GM19043 (cell line): ENCODE data around the gene SERBP1.
A peak's percentile ranks its signal among the peaks of the same experiment; 100 is the strongest.
"Not testable (repeated sequence)": the region's sequence is repeated elsewhere in the genome, so short reads cannot be mapped to it uniquely, and the experiment has no call there.

Experiments
- ATAC-seq: cut with Tn5 transposase; IDR thresholded peaks from one replicate; pipeline ENCODE4 v1.9.1; 2021; ENCODE audit warnings: low read depth; ENCODE audit not compliant: unreplicated experiment

The SERBP1 gene

DNA sequence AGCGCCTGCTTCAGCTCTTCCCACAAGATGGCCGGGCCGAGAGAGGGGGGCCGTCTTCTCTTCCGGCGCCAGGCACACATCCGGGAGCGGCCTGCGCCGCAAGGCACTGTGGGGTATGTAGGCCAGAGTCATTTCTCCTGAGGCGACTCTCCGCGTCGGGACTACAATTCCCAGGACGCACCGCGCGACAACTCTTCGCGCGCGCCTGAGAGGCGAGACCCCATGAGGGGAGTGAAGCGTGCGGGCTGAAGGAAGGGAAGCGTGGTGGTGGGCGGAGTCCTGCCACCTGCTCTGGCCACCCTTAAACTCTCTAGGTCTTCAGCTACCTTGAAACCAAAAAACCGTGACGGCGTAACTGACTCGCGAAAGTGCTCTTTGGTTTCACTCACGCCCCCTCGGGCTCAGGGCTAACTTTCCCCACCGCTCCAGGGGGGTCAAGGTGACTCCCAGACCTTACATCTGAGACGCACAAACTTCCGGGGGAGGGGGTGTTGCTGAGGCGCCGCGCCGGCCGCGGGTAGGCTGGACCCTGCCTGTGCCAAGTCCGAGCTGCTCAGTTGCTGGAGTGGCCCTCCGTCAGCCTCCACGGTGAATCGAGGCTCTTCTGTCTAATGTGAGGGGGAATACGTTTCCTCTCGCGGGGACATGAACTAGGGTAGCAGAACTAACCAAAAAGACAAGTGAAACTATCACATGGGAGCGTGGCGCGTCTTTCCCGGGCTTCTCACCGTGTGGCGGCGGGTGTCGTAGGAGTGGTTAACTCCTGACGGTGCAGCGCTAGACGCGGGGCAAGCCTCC is at the start of gene SERBP1:
Gene SERBP1 (minus strand): TSS at position 45 of the 798 bp plus-strand sequence. CDS start 102 bp downstream, outside the sequence.
- peak; percentile 81 for ATAC-seq

DNA sequence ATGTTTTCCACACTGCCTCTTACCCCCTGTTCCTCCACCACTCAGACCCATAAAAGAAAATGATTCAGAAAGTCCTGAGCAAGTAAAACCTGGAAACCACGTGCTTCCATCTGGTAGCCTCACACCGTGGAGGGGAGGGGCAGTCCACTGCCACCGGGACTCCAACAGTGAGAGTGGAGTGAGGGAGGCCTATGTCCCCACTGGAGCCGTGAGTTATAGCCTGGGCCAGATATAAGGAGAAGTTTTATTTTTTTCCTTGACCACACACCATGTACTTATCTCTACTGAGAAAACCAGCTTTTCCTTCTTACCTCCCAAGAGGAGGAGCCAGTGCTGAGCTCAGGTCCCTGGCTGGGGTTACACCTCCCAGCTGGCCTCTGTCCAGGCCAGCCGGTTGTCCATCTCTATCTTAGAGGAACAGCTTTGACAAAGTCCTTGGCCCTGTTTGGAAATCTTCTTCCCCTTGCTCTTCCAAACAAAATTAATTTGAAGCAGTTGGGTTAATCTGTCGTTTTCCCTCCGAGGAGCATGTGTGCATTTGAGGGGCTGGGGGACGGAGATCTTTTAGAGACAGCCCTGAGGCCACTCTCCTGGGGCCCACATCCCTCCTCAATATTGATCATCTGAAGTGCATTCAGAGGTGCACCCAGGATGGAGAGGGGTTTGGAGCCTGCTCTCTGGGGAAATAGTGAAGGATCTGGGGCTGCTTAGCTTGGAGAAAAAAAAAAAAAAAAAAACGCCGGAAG is 49.1 kb upstream of the SERBP1 start:
- ATAC-seq: no peak

DNA sequence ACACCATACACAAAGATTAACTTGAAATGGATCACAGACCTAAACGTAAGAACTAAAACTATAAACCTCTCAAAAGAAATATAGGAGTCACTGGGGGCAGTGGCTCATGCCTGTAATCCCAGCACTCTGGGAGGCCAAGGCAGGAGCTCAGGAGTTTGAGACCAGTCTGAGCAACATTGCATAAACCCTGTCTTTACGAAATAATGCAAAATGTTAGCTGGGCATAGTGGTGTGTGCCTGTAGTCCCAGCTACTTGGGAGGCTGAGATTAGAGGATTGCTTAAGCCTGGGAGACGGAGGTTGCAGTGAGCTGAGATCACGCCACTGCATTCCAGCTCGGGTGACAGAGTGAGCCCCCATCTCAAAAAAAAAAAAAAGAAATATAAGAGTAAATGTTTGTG is 46.7 kb upstream of the SERBP1 start:
- ATAC-seq: no peak

DNA sequence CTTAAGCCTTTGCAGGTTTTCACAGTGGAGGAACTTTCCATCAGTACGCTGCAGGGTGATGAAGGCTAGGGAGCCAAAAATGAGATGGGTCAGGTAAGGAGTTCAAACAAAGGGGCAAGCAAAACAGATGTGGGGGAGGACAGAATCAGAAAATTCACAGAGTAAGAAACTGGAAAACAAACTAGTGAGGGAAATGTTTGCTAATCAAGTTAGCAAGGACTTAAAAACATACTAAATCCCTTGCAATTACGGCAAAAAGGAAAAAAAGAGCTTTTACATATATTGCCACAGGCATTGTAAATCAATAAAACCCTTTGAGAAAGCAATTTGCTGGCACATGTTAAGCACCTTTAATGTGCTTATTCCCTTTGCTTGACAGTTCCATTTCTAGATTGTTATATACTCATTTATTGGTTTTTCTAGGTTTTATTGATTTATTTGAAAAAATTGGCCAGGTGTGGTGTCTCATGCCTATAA is 45.8 kb upstream of the SERBP1 start:
- no peak for ATAC-seq

DNA sequence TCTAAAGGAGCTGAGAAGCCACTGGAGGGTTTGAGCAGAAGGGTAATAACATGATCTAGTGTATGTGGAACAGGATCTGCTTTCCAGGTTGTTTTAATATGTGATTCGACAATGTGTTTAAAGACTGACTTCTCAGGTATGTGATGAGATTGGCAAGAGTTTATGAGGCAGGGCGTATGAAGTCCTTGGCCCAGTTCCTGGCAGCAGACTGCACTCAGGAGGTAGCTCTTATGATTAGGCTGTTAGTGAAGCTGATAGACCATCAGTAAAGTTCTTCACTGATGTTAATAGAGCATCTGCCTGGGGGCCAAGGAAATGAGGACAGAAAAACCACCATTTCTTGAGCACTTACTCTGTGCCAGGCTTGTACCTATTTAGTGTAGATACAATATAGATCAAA is 41.9 kb upstream of the SERBP1 start:
- ATAC-seq: no peak

DNA sequence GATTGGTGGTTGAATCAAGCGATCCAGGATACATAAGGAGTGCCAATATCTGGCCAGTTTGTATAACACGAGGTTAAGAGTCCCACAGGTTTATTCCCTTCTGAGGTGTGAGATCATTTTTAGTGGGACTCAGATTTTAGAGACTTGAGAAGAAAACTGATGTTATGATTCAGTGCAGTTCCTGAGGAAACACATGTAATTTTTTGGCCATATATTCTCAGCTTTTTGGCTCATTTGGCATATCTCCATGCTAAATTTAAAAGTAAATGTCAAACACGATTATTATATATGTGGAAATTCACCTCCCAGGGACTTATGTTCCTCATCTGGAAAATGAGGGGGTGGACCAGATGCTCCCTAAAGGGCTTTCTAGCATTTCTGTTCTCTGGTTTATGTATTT is 39.2 kb upstream of the SERBP1 start:
- no peak for ATAC-seq

DNA sequence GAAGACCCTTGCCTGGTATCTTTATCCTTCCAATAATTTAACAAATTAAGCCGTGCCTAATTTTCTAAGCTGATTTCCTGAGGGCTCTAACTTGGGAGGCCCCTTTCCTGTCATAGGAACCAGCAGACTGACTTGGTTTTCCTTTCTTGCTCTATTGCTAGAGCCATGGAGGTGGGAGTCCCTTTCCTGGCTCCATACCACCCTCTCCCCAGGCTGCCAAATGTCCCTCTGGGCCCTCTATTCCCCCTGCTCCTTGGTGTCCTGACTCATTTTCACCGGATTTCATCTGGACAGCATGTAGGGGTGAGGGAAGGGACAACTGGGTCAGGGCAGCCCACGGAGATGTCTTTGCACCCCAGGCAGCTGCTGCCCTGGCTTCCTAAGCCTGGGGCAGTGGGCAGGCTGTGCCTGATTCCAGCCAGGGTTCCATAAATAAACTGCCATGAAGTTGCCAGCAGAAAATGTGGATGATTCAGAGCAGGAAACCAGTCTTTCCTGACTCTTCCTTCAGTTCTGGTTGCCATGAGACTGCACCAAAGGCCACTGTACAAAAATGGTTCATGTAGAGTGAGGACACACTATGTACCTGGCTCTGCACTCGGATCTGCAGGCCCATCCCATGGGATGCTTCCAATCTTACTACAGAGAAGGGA is 38.0 kb upstream of the SERBP1 start:
- ATAC-seq: no peak

DNA sequence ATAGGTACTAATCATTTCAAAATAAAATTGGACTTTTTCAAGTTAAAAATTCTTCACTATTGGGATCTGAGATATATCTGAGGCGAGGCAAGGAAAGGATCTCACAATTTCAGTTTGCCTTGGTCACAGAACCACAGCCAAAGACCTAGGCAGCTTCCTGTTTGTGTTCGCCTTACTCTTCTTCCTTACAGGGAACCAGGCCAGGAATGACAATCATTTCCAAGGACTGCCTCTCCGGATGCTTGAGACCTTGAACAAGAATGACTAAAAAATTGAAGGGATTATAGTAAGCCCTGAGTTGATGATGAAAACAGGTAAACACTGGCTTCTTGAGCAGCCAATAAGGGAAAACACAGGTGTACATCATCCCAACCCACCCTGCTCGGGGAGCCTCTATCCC is 35.2 kb upstream of the SERBP1 start:
- no peak for ATAC-seq

DNA sequence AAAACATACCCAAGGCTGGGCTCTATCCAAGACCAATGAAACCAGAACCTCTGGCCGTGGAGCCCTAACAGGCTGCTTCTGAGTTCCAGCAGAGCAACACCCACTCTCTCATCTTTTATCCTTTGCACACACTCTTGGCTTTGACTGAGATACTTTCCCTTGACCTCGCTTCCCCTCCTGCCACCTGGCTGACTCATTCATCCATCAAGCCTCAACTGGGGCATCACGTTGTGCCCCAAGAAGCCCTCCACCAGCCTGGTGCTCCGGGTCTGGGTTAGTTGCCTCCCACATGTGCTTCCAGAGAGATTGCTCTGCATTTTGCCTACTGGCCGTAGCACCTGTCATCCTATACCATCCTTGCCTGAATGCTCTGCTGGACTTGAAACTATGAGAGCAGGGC is 34.5 kb upstream of the SERBP1 start:
- no peak for ATAC-seq

DNA sequence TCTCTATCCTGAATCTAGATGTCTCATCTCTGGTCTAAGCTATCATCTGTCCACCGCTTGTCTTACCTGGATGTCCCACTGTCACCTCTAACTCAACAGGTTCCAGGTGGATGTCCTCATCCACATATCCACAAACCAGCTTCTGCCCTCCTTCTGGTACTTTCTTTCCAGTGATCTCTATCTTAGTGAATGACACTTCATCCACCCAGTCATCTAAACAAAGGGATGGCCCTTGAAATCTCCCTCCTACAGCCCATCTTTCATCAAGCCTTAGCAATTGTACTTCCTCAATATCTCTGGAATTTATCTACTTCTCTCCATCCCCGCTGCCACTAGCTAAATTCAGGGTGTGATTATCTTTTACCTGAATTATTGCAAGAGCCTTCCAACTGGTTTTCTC is 33.9 kb upstream of the SERBP1 start:
- no peak for ATAC-seq

DNA sequence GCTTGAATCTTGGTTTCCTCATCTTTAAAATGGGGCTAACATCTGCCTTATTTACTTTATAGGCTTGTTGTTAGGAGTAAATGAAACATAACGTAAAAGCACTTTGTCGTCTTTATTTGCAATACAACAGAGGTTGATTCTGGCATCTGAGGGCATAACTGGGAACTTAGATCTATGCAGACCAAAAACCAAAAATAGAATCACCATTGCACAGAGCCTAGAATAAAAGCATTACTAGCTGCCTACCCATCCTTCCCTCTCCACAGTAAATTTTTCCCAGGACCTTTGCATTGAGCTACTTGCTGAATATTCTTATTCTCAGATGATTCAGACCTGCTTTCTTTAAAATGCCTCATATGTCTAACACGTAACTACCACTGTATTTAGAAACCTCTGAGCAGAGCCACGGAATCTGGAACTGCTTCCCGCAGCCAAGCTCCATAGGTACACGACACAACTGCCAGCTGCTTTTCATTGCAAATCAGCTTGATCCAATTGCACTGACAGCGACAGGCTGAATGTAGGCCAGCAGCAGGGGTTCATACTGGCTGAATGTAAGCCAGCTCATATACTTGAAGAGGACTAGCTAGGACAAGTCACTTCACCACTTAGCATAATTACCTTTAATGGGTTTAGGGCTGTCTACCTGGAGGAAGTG is 33.2 kb upstream of the SERBP1 start:
- ATAC-seq: no peak

DNA sequence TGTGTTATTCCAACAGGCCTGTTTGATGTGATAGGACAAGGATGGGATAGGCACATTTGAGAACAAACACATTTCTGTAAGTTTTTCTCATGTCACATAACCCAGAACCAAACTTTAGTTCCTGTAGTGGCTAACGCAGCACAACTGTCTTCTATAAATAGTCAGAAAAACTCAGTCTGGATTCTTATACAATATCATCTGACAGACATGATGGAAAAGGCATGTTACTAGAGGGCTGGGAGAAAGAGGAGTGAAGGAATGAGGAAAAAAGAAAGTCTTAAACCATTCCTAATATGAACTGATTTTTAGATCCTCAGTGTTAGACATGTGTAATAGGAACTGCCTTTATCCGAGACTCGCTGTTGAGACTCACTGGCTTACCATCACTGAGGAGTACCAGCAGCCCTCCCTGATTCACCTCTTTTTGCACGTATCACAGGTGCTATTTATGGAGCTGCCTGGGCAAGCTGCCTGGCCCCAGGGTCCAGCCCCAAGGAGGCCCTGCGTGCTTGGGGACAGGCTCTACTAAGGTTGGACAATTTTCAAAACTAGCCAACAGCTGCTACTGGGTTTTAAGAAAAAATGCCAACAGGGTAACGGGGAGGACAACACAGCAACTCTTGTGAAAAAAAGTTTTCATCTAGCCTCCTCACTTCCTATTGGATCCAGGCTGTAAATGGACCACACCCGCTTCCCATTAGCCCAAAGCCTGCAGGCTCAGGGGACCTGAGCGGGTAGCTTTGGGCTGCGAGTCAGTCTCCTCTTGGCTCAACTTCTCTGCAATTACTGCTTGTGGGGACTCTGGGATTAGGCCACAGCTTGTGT is 30.7 kb upstream of the SERBP1 start:
- ATAC-seq: no peak

DNA sequence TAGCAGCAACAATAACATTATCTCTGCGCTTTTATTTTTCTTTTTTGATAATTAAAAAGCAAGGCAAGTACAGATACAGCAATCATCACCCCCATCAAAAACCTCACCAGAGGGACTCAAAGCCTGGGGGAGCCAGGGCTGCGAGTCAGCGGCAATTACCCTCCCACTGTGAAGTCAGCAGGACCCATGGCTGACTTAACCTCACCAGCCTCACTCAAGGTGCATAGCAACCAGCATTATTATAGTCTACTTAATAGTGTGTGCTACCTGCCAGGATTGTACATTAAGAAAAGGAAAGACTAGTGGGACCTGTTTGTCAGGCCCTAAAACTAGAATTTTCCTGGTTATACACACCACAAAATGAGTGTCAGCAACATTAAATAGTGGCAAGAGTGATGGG is 28.9 kb upstream of the SERBP1 start:
- no peak for ATAC-seq

DNA sequence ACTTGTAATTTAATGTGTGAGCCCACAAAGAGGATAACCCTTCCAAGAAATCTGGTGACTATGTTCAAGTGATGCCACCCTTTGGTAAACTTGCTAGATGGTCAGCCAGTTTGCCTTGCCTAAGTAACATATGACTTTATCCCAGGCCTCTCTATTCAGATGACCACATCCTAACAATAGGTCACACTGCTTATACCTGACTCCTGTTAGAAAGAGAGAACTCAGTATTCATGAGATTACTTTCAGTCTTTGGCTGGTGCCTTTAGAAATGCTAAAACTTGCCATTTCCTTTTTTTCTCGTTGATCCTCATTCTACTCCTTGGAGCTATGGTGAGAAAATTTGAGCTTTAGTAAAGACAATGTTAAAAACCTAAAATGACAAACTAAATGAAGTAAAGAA is 28.5 kb upstream of the SERBP1 start:
- no peak for ATAC-seq

DNA sequence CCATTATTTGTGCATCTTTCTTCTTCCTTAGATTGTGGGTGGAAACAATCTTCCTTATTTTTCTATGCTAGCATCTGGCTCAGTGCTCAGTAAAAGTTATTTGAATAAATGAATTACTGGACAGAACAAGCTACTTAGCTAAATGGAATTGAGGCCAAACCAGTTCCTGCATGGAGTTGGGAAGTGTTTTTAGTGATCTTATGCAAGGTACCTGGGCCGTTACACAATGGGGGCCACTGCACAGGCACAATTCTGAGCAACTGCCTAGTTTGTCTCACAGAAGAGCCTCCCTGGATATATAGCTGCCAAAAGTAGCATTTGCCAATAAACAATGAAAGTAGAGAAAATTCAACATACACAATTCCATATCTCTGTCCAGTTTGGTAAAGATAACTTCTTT is 27.0 kb upstream of the SERBP1 start:
- no peak for ATAC-seq

DNA sequence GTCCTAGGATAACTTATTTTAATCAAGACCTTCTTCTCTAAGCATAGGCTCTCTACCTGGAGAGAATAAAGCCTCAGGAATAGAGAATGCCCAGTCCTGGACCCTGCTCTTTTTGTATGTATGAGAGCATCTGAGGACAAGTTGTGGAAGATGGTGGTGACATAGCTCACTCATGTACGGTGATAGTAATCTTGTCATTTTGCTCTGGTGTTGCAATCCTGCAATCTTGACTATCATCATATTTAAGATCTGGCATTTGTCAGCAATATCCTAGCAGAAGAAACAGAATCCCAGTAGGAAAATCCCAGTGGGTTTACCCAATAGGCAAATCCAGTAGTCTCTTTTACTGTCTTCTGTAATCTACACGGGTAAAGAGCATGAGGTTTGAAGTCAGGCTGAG is 21.6 kb upstream of the SERBP1 start:
- no peak for ATAC-seq

DNA sequence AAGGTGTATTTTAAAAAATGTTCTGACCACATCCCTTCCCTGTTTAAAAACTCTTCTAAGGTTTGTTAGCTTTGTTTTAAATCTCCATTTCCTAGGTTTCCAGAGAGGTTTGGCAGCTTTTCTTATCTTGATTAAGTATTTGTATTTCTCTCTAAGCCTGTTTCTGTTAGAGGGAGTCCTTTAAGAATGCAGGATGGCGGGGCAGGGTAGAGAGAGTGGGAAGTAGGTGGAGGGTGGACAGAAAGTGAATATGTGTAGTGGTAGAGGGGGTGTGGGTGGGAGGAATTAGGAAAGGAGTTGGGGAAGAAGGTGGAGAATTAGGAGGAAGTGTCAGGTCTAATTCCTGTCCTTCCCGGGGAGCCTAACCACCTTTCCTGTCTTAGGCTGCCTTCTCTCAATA is 21.2 kb upstream of the SERBP1 start:
- ATAC-seq: no peak

DNA sequence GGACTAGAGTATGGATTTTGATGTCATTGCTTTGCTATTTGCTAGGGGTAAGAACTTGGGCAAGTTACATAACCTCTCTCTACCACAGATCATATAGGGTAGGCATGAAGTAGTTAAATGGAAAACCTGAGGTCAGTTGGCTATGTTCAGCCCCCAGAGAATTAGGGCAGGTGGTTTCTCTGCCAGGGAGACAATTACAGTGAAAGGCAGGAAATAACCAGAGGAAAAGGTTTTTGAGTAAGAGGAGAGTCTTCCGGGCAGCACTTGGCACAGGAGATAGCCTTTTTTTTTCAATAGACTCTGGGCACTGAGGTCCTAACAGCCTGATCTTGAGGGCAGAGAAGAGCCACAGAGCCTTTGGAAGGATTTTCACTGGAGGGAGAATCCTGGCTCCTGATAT is 16.7 kb upstream of the SERBP1 start:
- ATAC-seq: no peak

DNA sequence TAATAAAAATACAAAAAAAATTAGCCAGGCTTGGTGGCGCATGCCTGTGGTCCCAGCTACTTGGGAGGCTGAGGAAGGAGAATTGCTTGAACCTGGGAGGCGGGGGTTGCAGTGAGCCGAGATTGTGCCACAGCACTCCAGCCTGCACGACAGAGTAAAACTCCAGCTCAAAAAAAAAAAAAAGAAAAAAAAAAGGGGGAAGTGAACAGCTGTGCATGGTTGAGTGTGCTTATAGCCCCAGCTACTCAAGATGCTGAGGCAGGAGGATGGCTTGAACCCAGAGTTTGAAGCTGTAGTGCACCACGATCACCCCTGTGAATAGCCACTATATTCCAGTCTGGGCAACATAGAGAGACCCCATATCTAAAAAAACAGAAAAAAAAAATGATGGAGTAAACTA is 15.8 kb upstream of the SERBP1 start:
- not testable (repeated sequence) for ATAC-seq

DNA sequence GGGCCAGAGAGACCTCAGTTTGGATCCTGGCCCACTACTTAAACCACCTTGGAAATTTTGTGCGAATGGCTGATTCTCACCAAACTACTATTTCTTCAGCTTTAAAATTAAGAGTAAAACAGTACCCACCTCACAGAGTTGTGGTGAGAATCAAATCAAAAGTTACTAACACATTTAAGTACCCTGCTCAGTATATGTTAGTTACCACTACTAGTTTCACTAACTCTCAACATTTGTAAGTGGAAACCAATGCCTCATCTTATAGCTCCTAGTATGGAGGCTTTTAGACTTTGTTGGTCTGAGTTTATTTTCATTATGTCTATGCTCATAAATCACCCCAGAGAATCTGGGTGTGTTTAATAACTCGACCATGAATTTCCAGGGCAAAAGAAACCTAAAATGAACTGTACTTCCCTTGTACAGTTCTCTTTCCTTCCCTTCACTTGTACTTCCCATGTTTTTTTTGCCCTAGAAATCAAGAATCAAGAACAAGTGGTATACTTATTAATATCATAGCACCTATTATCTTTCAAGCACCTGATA is 11.6 kb upstream of the SERBP1 start:
- ATAC-seq: peak; percentile 13
